Right atrium auricular region (tissue), 2 donors: ENCODE data around the gene RAPGEF4. TPM values are rescaled to one million over a fixed set of nuclear protein-coding genes. Genes with fewer than 3 reads are reported as not detected.

Experiments used
- DNase-seq: peaks from one replicate; pipeline ENCODE4 v3.0.0-alpha.2; 2019; ENCODE audit warnings: low spot score
- H3K27ac ChIP-seq, 2 donors: fragments of 200-600 bp; sonication (generic); 1 replicate in 1 of 2; 2 replicates in 1 of 2; pipeline ENCODE4 v1.5.1; 2016 to 2019
- H3K27me3 ChIP-seq, 2 donors: fragments of 200-600 bp; sonication (generic); one replicate each; pipeline versions ENCODE4 v1.5.1 to v1.6.0; 2017 to 2019
- H3K36me3 ChIP-seq: fragments of 200-600 bp; sonication (generic); one replicate; pipeline ENCODE4 v1.5.1; 2016
- H3K4me1 ChIP-seq, 2 donors: fragments of 200-600 bp; sonication (generic); one replicate each; pipeline versions ENCODE4 v1.5.1 to v1.6.0; 2017 to 2019
- H3K4me3 ChIP-seq, 2 donors: fragments of 200-600 bp; sonication (generic); 1 replicate in 1 of 2; 2 replicates in 1 of 2; pipeline ENCODE4 v1.5.1; 2017 to 2019; ENCODE audit warnings: mild to moderate bottlenecking in 1 of 2, moderate library complexity in 1 of 2
- H3K9me3 ChIP-seq, 2 donors: fragments of 200-600 bp; sonication (generic); one replicate each; pipeline ENCODE4 v1.5.1; 2019
- total RNA-seq, 2 donors: library from RNA; depleted of rRNA; stranded (reverse); fragments of >200 nt; gene quantifications; one replicate each; pipeline ENCODE4 v1.1.0, GENCODE V29; 2016
- TF ChIP-seq, protein P1 (sequence below), 2 donors: fragments of 200-600 bp; sonication (generic); IDR thresholded peaks; one replicate each; pipeline ENCODE4 v1.5.1; 2019; ENCODE audit warnings: antibody characterized with exemption in 2 of 2

RAPGEF4 gene
- total RNA-seq, 2 donors from 2014 or later: 6.2 to 14.1 TPM

DNA sequence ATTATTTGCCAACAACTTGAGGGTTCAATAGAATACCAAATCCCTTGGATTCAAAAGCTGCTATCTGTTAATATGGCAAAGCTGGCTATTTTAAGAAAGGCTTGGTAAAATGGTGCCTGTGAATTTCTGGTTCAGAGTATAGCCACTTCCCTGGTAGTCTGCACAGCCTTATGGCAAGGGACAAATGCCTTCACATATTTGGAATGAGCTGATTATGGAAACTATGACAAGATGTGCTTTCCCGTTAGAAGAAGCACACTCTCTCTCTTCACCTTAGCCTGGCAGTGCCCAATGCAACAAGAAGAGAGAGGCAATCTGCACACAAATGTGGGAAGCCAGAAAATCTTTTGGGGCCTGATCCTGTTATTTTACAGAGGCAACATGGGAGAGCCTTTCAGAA is 292.5 kb downstream of the RAPGEF4 start:
- Histone ChIP-seq H3K27me3 (no peaks in the 10 kb centered on the region), H3K36me3 (no peaks in the 10 kb centered on the region), H3K9me3 (no peaks in the 10 kb centered on the region), H3K27ac (peak overlapping the region; percentile 79 to 88), H3K4me3 (no peak overlapping the region), H3K4me1 (peaks cover 0 to 31% of the 10 kb centered on the region in 2 donors)
- TF ChIP-seq, protein P1, sequence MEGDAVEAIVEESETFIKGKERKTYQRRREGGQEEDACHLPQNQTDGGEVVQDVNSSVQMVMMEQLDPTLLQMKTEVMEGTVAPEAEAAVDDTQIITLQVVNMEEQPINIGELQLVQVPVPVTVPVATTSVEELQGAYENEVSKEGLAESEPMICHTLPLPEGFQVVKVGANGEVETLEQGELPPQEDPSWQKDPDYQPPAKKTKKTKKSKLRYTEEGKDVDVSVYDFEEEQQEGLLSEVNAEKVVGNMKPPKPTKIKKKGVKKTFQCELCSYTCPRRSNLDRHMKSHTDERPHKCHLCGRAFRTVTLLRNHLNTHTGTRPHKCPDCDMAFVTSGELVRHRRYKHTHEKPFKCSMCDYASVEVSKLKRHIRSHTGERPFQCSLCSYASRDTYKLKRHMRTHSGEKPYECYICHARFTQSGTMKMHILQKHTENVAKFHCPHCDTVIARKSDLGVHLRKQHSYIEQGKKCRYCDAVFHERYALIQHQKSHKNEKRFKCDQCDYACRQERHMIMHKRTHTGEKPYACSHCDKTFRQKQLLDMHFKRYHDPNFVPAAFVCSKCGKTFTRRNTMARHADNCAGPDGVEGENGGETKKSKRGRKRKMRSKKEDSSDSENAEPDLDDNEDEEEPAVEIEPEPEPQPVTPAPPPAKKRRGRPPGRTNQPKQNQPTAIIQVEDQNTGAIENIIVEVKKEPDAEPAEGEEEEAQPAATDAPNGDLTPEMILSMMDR (IDR thresholded peaks at IDR 0.05): no peak
- no peak for DNase-seq

DNA sequence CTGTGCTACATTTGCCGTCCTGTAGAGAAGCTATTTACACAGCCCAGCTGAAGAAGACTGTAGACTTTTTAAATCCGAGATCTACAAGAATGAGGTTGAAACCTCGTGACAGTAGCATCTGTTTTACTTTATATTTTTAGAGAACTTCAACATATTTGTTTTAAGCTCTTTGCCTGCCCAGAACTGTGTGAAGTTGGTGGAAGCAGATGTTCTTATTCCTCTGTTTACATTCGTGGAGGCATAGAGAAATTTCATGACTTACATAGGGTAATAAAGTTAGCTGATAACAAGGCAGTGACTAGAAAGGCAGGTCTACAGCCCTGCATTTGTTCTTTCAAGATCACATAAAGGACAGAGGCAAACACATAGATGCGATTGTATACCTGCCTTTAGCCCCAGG is 293.0 kb downstream of the RAPGEF4 start:
- Histone ChIP-seq H3K36me3 (no peaks in the 10 kb centered on the region), H3K4me1 (peaks cover 0 to 31% of the 10 kb centered on the region in 2 donors), H3K27ac (peak overlapping the region; percentile 79 to 88), H3K9me3 (no peaks in the 10 kb centered on the region), H3K27me3 (no peaks in the 10 kb centered on the region), H3K4me3 (no peak overlapping the region)
- TF ChIP-seq, protein P1 (IDR thresholded peaks at IDR 0.05): no peak
- no peak for DNase-seq

DNA sequence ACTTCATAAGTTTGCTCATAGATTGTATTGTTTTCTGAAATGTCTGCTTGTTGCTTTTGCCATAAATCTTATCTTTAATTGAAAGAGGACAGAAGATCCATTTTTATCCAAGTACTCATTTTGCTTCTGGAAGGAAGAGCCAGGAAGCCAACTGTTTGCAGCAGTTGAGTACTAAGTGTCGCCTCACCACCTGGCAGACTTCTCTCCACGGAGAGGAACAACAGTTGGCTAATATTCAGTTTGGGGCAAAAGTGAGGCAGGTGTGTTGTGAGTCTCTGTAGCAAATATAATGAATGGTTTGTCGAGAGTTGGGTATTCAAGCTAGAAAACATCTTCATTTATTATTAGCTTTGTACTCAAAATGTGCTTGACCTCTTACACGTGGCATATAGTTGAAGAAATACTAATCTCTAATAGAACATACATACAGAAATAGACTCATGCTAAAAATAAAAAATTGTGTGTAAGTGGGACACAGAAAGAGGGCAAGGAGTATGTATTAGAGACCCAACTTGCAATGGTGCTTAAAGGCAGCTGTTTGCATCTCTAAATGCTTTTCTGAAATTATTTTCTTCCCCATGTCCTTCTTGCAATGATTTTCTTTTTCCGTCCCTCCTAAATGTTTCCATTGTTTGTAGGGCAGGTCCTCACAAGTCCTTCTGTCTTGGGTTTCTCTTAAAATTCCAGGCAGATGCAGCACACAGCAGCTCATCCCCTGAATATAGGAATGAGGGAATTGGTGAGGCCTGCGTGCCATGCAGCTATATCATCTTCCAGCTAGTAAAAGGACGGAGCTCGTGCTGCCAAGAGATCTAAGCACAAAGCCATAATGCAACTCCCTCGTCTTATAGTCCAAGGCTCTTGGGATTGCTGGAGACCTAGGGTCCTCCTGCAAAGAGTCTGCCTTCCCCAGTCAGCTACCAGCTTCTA is 295.2 kb downstream of the RAPGEF4 start:
- peak overlapping the region in 1 of 2 donors; percentile 88 for H3K27ac ChIP-seq
- H3K4me3 ChIP-seq: no peak overlapping the region
- H3K9me3 ChIP-seq: no peaks in the 10 kb centered on the region
- no peak for DNase-seq
- TF ChIP-seq, protein P1 (IDR thresholded peaks at IDR 0.05): no peak
- H3K27me3 ChIP-seq: no peaks in the 10 kb centered on the region
- peaks cover 0 to 31% of the 10 kb centered on the region in 2 donors for H3K4me1 ChIP-seq
- H3K36me3 ChIP-seq: no peaks in the 10 kb centered on the region

DNA sequence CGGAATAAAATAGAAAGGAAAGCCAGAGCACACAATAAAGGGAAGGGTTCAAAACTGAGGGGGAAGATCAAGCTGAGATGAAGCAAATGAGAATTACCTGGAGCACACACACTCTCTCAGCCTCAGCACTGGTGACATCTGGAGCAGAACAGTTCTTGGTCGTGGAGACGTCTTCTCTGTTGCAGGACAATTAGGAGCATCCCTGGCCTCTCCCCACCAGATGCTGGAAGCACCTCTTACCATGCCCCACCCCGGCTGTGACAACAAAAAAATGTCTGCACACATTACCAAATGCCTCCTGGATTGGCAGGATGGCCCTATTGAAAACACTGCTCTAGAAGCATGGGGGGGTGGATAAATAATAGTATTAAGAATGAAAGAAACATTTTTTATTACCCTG is 296.4 kb downstream of the RAPGEF4 start:
- Histone ChIP-seq H3K27me3 (no peaks in the 10 kb centered on the region), H3K36me3 (no peaks in the 10 kb centered on the region), H3K27ac (no peak overlapping the region), H3K4me1 (peaks cover 0 to 30% of the 10 kb centered on the region in 2 donors), H3K9me3 (no peaks in the 10 kb centered on the region), H3K4me3 (no peak overlapping the region)
- TF ChIP-seq, protein P1 (IDR thresholded peaks at IDR 0.05): no peak
- no peak for DNase-seq

DNA sequence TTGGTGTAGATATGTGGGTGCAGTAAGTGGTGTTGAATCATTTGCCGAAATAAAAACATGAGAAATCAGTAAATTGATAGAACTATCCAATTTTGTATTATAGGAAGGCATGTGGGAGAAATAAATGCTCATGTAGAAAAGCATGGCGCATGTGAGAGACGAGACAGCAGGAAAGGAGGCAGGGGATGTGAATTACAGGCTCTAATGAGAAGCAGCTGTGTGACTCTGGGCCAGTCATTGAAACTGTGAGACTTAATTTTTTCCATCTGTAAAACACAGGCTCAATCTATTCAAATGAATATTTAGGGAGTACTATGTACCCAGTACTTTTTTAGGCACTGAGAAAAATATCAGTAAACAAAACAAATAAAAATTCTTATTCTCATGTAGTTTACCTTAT is 297.4 kb downstream of the RAPGEF4 start:
- H3K4me1 ChIP-seq: peaks cover 0 to 33% of the 10 kb centered on the region in 2 donors

More for the DNA sequence above, 297.4 kb downstream of the RAPGEF4 start:
- no peak overlapping the region for H3K4me3 ChIP-seq
- no peaks in the 10 kb centered on the region for H3K9me3 ChIP-seq
- TF ChIP-seq, protein P1 (IDR thresholded peaks at IDR 0.05): no peak
- no peak for DNase-seq
- H3K27me3 ChIP-seq: no peaks in the 10 kb centered on the region
- no peaks in the 10 kb centered on the region for H3K36me3 ChIP-seq
- no peak overlapping the region for H3K27ac ChIP-seq
